NCI-H1105 (cell line): Measurements from ENCODE around the gene GRK6.

Source experiments
- DNase-seq: peaks from one replicate; lab custom pipeline; 2025; lab: John Stamatoyannopoulos, UW

Gene GRK6

DNA sequence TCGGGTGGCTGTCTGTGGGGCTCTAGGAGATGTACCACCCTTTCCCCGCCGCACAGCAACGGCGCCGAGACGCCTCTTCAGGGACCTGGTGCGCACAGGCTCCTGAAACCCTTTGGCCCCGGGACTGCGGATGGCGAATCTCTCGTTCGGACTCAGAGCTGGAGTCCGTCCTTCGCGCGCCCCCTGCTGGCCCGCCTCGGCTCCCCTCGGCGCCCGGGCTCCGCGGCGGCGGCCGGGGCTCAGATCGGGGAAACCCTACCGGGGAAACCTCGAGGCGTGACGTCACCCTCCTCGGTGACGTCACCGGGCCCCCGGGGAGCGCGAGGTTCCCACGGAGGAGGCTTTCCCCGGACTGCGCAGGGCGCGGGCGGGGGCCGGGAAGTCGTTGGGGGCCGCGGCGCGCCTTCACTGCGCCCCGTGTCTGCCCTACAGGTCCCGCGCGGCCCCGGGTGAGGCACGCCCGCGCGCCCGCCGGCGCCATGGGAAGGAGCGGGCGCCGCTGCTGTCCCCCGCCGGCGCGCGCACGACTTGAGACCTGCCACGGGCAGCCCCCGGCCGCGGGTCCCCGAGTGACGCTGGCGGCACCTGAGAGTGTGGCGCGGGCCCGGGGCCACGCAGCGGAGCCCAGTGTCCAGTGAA, 28.0 kb downstream of the GRK6 start:
- DNase-seq, result peak; percentile 49

DNA sequence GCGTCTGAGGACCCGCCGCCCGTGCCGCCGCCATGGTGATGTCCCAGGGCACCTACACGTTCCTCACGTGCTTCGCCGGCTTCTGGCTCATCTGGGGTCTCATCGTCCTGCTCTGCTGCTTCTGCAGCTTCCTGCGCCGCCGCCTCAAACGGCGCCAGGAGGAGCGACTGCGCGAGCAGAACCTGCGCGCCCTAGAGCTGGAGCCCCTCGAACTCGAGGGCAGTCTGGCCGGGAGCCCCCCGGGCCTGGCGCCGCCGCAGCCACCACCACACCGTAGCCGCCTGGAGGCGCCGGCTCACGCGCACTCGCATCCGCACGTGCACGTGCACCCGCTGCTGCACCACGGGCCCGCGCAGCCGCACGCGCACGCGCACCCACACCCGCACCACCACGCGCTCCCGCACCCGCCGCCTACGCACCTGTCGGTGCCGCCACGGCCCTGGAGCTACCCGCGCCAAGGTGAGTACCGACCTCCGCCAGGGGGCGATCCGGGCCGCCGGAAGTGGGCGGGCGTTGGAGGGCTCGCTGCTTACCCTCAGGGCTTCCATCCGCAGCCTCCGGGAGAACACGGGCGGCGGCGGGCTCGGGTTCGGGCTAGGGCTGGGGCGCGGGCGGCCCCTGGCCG, 28.7 kb downstream of the GRK6 start:
- peak; percentile 70 for DNase-seq

DNA sequence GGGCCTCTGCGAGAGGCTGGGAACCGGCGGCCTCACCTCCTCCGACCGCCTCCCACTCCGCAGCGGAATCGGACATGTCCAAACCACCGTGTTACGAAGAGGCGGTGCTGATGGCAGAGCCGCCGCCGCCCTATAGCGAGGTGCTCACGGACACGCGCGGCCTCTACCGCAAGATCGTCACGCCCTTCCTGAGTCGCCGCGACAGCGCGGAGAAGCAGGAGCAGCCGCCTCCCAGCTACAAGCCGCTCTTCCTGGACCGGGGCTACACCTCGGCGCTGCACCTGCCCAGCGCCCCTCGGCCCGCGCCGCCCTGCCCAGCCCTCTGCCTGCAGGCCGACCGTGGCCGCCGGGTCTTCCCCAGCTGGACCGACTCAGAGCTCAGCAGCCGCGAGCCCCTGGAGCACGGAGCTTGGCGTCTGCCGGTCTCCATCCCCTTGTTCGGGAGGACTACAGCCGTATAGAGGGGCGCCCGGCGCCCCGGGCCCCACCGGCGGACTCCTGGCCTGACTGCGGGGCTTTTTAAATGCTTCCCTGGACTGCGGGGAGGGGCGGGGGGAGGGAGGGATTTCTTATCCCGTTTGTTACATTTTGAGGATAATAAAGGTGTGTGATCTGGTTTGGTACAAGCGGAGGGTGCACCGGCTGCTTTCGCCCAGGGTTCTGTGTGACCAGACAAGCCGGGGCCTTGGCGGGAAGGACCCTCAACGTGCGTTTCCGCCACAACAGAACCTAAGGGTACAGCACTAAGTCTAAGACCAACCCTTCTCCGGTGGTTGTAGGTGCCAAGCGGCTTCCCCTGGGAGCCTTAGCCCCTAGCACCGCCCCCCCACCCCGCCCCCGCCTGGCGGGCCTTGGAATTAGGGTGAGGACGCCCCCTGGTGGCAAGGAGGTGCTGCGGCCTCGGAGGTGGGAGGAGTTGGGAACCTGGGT, 29.4 kb downstream of the GRK6 start:
- DNase-seq, result peak; percentile 79

DNA sequence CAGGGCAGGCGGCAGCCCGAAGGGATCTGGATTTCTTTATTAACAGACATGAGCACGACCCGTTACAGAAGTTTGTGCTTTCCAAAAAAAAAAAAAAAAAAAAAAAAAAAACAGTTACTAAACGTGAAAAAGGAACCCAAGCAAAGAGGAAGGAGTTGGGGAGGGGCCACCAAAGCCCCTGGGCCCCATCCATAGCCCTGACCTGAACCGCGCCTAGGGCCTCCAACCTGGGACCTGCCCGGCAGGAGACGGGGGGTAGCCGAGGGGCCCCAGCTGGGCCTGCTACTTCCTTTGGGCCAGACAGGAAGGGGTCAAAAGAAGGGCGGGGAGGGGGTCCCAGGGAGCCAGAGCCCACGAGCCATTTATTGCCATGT, 30.1 kb downstream of the GRK6 start:
- DNase-seq, result no peak

DNA sequence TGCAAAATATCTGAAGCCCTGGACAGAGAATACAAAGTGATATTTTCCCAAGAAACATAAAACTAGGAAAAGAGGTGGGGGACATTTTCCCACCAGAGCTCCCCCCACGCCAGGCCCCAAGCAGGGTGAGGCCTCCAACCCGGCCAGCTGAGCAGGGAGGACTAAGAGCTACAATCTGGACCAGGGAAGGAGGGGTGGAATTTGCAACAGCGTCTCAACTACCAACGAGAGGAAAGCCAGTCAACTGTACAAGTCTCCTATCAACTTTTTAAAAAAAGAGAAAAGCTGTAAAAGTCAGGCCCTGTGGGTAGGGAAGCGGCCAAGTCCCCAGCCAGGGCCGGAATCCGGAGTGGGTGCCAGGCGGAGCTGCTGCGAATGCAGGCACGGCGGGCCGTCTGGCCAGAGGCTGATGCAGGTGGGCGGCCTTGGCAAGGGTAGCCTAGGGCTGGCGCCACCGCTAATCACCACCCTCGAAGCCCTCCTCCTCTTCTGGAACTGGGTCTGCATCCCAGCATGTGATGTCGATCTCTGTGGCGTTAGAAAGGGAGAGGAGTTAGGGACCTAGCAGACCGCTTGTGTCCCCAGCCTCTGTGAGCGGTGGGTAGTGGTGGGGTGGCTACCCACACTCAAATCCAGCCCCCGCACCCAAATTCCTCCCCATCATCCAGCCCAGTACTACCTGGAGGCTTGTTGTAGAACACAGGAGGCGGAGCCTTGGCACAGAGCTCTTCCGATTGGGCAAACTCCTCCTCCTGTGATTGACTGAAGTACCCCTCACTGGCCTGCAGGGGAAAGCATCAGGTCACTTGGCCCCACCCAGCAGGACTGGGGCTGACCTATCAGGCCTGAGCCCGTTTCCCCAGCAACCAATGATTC, 30.7 kb downstream of the GRK6 start:
- peak; percentile 87 for DNase-seq

DNA sequence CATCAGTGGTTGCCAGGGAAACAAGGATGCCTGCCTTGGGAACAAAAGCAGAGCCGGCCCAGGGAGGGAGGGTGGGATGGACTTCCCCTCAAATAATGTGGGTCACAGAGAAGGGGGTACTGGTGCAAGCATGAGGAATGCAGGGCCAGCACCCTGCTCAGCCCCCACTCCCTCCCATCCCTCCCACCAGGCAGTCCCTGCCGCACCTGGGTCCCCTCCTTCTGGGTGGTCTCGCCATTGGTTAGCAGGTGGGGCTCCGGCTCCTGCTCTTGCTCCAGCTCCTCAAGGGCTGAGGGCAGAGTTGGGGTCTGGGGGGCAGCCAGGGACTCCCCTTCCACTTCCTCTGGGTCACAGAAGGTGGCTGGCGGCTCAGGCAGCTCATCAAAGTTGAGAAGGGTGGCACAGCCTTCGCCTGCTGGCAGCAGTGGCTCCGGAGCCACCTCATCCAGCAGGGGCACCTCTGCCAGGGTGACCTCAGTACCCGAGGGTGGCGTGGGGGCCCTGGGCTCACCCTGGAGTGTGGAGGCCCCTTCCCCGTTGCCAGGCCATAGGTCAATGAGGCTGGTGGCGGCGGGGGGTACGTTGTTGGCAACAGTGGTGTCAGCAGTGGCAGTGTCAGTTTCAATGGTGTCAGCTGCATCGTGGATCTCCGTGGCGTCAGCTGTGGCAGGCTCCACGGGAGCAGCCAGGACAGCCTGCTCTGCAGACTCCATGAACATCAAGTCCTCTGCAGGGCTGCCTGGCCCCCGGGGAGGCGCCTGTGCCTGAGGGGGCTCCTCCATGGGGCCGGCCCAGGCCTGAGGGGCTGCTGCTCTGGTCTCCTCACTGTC, 31.6 kb downstream of the GRK6 start:
- no peak for DNase-seq

DNA sequence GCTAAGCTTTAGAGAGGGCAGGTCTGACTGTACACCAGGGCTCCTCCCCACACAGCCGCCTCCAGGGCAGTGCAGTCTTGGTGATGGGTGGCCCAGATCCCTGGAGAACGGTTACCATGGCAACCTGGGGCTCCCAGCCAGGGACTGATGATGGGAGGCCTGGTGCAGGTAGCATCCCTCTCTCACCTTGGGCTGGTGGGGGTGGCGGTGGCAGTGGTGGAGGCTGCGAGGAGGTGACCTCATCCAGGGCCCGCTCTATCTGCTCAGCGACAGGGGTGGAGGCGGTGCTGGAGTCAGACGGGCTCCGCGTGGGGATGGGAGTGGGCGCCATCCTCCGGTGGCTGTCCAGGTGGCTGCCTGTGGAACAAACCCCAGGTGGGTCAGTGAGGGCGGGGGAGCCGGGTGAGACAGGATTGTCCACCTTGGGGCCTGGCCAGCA, 32.5 kb downstream of the GRK6 start:
- peak; percentile 12 for DNase-seq

DNA sequence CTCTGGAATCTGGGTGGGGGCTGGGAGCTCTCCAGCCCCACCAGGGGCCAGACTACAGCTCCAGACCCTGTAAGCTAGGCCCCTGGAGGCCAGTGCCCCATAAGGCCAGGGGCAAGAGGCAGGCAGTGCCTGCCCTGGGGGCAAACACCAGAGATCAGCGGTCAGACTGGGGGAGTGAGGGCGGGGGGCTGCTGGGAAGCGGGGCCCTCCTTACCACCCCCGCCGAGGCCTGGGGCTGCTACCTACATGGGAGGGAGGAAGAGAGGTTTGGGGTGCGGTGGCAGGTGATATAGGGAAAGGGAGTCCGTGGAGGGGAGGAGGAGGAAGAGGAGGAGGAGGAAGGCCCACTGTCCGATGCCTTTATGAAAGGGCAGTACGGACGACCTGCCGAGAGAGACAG, 32.9 kb downstream of the GRK6 start:
- DNase-seq, result no peak

DNA sequence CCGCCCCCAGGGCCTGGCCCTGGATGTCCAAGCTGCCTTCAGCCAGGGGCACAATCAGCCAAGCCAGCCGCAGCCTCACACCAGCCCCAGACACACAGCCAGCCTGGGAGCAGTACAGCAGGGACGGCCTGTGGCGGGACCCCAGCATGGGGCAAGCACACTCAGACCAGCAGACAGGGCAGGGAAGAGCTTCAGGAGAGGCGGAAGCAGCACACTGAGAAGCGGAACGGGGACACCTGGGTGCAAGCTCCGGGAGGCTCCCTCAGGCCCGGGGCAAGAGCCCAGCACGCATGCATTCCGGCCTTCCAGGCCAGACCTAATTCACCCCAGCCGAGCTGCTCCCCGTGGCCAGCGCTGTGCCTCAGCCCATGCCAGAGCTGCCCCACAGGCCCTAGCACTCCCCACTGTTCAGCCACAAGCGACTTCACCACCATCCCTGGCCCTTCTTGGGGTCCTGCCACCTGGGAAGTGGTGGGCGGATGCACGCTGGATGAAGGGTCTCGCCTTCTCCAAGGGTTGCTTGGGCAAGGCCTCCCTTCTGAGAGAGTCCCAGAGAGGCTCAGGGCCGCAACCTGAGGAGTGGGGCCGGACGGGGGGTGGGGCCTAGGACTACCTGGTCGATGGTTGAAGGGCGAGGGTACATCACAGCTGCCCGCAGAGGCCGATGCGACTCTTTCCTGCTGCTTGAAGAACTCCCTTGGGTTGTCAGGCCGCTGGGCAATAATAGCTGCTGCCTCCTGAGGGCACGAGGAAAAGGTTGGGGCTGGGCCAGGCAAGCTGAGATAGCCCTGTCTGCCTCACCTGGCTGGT, 33.5 kb downstream of the GRK6 start:
- no peak for DNase-seq

DNA sequence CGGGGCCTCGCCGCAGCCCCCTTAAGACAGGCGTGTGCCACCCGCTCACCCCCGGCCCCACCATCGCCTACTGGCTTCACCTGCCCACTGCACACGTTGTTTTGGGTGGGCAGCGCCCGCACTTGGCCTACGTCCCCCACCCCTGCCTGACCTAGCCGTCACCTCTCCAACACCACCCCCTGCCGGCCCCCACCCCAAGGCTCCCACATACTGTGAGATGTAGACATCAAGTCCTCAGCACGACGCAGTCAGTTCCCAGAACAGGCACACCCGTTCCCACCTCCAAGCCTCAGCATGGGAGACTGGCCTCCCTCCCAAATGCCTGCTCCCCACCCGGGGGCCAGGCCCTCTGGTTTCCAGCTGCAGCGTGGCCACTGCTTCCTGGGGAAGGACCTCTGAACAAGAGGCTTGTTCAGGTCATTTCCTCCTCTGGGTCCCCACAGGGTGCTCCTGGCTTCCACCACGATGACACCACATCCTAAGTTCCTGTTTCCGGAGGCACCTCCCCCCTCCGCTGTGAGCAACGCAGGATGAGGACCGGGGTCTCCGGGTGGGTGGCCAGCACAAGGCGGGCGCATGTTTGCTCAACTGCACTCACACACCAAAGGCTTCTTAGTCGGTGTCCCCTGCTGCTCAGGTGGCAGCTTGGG, 35.7 kb downstream of the GRK6 start:
- no peak for DNase-seq

DNA sequence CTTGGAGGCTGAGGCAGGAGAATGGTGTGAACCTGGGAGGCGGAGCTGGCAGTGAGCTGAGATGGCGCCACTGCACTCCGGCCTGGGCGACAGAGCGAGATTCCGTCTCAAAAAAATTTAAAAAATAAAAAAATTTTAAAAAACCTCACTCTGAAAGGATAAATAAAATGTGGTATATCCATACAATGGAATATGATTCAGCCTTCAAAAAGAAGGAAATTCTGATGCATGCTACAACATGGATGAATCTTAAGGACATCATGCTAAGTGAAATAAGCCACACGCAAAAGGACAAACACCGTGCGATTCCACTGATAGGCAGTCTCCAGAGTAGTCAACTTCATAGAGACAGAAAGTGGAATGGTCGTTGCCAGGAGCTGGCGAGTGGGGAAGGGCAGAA, 38.6 kb downstream of the GRK6 start:
- DNase-seq, result no peak

DNA sequence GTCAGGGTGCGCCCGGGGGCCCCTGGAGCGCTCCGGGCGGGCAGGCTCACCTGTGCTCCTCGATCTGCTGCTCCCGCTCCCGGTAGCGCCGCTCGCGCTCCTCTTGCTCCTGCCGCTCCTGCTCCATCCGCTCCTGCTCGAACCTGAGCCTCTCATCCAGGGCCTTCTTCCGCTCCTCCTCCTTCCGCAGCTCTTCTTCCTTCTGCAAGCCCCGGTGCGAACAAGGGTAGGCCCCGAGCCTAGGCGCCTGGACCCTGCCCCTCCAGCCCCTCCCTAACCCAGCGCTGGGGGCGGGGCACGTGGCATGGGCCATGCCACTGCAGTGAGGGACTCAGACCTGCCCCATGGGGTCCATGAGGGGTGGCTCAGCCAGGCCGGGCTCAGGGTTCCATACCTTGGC, 40.4 kb downstream of the GRK6 start:
- DNase-seq, result no peak

DNA sequence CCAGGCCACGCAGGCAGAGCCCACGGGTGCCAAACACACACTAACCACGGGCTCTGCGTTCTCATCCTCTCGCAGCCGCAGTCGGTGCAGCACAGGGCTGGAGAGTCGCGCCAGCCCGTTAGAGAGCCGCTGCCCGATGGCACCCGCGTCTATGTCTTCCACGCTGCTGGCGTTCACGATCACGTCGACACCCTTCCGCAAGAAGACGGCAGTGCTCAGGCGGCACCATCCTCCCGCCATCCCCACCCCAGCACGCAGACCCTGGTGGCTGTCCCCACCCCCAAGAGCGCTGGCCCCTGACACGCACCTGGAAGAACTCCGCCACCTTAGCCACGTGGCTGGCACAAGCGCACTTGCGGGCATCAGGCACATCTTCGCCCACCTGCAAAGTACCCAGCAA, 41.0 kb downstream of the GRK6 start:
- DNase-seq, result no peak

DNA sequence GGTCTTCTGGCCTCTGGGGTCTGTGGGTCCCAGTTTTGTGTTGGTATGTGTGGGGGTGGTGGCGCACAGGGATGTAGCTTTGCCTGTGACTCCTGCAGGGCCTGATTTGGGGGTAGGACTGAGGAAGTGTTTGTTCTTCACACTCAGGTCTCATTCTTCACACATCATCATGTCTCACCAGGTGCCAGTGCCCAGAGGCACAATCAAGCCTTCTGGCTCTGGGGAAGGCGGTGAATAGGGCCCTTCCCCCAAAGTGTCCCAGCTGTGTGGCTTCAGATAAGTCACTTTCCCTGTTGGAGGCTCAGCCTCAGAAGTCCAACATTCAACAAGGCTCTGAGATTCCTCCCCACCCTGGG, 41.8 kb downstream of the GRK6 start:
- no peak for DNase-seq

DNA sequence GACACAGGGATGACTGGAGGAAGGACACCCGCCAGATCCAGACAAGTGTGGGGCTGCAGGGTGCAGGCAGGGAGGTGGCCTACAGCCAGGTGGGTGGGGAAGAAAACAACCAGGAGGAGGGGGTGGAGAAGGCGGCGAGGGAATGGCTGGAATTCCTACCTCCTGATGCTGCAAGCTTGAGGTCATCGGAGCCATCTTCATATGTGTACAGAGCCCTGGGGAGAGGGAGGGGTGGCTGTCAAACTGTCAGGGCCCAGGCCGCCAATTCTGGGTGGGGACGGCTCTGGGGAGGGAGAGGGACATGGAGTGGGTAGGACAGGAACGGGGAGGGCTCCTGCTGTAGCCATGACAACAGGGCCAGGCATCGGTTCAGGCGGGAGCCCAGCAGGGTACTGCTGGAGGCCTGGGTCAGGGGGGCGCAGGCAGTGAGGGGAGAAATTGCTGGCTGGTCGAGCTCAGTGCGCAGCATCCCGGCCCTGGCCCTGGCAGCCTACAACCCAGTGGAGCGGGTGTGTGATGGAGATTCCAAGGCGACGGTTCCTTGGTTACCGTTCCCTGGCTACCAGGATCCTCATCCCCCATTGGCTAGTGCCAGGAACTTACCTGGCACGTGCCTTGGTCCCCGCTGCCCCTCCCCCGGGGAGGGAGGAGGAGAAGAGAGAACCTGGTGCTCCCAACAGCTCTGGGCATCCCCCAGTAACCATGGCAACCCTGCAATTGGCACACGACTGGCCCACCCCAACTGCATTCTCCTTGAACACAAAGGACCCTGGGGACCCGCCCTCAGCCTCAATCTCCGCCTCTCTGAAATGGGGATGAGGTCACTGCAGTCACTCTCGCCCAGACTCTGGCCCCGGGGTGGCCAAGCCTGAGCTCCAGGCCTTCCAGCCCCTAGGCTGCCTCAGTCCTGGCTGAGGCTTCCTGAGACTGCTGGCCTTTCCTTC, 42.5 kb downstream of the GRK6 start:
- no peak for DNase-seq

DNA sequence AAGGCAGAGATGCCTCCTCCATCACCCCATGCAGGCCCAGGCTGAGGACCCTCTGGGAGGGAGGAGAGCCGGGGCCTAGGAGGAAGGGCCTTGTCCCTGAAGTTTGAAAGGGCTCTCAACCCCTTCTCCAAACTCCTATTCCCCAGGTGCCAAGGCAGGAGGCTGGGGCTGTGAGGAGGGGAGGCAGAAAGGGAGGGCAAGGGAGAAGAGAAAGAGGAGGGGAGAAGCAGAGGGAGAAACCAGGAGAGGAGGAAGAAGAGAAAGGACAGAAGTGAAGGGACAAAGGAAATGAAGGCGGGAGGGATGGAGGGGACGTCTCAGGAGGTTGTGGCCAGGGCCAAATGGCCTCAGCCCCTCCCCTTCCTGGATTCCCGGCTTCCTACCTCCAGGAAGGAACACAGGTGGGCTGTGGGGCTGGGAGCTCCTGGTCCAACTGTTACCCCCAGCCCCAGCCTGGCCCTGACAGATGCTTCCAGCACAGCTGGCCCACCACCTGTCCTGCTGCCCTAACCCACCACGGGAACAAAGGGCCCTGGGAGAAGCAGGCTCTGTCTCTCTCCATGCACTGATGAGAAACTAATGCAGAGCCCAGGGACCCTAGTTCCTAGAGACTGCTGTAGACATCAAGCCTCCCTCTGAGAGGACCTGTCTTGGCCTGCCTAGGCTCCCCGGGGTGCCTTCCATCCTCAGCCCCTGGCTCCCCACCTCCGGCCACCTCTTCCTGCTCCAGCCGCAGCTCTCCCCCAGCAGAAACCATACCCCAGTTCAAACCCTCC, 43.5 kb downstream of the GRK6 start:
- no peak for DNase-seq

DNA sequence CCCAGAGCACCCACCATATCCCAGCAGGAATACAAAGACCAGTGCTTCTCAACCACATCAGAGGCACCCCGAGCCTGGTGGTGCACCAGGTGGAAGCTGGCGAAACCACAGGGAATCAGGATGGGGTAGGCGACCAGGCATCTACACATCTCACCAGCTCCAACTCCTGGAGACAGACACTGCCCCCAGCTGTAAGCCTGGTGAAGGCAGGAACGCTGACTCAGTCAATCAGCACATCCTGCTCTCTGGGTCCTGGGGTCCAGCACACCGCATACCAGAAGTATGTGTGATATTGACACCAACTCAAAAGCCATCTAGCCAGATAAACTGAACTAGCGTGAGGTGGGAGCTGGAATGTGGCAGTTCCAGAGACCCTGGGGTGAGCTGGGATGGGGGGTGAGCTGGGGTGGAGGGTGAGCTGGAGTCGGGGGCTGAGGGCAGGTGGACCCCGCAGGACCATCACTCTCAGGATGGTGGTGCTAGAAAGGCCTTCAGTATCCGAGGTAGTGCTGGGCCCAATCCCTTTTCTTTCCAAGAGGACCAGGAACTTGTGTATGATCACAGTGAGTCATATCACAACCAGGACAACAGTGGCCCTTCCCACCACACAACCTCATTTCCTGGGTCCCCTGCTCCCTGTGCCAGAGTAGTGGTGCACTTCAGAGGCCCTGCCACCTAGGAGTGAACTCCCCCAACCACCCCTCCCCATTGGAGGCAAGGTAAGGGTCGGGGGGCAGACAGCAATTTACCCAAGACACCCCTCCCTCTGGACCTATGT, 44.5 kb downstream of the GRK6 start:
- no peak for DNase-seq
